Measurements from ENCODE around the gene SMCR8.

- no peak for TF ChIP-seq POLR2A (IDR thresholded peaks at IDR 0.05)
- TF ChIP-seq CTCF (IDR thresholded peaks at IDR 0.05), result peak in 4 of 7 experiments; percentile 12 to 33 (median 20)
Measured at GRCh38 chr17:18319604-18320256, 4.6 kb downstream of the SMCR8 start.

All from body of pancreas (tissue), 4 donors.